SKM-1 (cell line): ENCODE measurements around the gene PDE6B.
"Not testable (repeated sequence)": the region's sequence is repeated elsewhere in the genome, so short reads cannot be mapped to it uniquely, and the experiment has no call there.

Experiments
- DNase-seq: peaks from one replicate; lab custom pipeline; 2025; ENCODE audit not compliant: unreplicated experiment; lab: John Stamatoyannopoulos, UW

The PDE6B gene

DNA sequence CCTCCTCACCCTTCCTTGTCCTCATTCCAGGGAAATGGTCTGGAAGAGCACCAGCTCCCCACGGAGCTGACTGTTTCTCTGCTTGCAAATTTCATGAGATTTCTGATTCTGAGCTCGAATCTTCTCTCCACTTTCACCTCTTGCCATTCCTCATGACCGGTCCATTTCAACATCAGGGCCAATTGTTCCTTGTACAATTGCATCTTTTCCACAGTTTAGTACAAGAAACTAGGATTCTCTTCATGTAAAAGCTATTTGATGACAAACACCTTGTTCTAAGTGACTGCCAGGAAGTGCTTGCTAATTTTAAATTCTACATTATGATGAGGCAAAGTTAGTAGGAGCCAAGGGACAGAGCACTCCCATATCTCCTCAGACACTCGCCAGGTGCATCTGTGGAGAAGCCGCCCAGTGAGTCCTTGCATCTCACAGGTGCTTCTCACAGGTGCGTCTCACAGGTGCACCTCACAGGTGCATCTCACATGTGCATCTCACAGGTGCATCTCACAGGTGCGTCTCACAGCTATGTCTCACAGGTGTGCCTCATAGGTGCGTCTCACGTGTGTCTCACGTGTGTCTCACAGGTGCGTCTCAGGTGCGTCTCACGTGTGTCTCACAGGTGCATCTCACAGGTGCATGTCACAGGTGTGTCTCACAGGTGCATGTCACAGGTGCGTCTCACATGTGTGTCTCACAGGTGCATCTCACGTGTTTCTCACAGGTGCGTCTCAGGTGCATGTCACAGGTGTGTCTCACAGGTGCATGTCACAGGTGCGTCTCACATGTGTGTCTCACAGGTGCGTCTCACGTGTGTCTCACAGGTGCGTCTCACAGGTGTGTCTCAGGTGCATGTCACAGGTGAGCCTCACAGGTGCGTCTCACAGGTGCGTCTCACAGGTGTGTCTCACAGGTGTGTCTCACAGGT is 3.0 kb upstream of the PDE6B start:
- no peak for DNase-seq

DNA sequence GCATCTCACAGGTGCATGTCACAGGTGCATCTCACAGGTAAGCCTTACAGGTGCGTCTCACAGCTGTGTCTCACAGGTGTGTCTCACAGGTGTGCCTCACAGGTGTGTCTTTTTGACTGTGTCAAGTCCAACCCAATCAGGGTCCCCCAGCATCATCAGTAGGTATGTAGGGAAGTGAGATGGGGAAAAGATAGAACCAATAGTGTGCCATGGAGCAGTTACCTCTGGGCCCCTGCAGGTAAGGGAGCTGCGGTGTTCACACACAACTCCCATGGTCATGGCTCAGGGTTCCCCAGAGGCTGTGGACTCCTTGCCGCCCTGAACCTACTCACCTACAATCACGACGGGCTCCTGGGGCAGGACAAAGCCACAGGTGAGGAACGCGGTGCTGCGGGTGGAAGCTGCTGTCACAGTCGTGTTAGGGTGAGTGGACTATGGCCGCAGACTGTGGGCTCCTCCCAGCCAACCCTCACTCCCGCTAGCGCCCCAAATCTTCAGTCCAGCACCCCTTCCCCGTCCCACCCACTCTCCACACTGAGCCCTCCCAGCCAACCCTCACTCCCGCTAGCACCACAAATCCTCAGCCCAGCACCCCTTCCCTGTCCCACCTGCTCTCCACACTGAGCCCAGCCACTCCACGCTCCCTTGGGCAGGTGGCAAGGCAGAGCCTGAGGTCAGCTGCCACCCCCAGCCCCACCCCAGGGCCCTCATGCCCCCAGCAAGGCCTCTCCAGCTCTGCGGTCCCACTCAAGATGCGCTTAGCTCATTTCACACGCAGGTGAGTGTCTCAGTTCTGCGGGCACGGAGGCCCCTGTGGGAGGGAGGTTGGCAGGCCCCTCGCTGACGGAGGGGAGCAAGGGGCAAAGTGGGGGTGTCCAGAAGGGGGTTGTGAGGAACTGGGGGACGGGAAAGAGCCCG is 2.1 kb upstream of the PDE6B start:
- no peak for DNase-seq

DNA sequence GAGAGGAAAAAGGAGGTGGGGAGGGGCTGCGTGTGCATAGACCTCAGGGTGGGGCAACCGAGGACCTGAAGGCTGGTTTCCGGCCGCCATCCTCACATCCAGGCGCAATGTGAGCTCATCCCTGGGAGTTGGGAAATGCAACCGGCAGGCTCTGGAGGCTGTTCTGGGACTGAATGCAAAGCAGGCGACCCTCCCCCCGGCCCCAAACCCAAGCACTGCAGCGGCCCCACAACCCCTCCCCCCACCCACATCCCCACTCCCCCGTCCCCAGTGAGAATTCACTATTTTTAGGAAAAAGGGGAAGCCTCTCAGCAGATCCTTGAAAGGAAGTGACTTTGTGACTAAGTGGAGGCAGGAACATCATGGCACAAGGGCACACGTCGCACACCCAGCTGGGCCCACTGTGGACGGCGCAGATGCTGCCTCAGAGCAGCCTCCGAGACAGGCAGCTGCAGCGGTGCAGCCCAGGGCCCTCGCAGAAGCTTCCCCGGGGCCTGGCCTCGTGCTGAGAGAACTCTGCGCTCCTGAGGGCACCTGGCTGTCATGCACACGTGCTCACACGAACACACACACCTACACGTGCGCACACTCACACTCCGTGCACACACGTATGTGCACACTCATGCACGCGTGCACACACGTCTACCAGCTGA is 1.3 kb upstream of the PDE6B start:
- no peak for DNase-seq

DNA sequence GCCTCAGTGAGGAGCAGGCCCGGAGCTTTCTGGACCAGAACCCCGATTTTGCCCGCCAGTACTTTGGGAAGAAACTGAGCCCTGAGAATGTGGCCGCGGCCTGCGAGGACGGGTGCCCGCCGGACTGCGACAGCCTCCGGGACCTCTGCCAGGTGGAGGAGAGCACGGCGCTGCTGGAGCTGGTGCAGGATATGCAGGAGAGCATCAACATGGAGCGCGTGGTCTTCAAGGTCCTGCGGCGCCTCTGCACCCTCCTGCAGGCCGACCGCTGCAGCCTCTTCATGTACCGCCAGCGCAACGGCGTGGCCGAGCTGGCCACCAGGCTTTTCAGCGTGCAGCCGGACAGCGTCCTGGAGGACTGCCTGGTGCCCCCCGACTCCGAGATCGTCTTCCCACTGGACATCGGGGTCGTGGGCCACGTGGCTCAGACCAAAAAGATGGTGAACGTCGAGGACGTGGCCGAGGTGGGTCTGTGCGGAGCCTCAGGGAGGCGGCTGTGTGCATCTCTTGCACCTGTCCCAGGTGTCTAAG is 323 bp downstream of the PDE6B start:
- no peak for DNase-seq

DNA sequence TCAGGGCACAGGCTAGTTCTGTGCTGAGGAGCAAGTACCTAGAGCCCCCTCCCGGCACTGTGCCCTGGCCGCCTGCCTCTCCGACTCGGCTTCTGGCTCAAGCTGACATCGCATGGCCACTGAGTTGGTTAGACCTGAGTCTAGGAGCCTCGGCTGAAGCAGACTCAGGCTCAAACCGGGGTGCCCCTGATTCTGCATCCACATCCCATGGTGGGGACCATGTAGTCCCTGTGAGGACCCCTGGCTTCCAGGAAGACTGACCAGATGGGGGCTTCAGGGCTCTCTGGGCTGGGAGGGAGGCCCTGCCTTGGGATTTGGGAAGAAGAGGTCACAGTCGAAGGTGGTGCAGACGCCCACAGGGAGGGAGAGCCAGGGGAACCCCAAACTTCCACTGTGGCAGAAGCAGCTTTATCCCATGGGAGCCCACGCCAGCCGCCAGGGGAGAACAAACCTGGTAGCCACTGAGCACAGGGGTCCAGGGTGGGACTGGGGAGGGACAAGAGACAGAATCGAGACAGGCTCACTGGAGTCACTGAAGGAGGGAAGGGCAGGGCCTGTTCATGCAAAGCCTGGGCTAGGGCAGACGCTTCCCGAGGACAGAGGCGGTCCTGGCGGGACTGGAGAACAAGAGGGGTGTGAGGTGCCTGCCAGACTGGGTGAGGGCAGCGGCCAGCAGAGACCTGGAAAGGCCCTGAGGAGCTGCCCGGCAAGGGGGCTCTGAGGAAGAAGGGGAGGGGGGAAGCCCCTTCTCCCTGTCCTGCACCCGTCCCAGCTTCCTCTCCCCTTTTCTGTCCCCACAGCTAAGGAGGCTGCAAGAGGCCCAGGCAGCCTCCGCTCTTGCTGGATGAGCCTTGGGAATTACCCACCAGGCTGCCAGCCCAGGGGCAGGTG is 1.1 kb downstream of the PDE6B start:
- DNase-seq: no peak

DNA sequence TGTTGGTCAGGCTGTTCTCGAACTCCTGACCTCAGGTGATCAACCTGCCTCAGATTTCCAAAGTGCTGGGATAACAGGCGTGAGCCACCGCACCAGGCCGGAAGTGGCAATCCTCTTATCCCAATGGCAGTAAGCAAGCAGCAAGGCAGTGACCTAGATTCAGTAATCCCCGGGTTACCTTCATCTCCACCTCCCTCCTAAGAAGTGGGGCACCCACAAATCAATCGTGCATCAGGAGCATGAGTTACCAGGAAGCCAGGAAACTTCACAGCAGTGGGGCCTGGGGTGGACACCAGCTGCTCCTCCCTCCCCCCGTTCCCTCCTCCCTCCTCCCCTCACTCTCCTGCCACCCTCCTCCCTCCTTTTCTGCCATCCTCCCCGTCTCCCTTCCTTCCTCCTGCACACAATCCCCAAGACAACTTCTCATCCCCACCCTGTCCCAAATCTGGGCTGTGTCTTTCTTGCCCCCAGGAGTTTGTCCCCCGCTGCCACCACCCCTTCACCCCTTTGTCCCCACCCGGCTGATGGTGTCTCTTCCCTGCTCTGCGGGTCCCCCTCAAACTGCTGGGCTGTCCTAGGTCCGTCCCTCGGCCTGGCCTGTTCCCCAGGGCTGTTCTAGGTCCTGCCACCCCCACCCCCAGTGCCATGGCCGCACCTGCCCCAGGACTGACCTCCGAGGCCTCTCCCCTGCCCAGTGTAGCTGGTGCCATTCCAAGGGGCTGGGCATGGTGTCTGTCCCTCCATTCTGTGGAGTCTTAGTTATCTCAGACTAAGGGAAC is 2.2 kb downstream of the PDE6B start:
- no peak for DNase-seq

DNA sequence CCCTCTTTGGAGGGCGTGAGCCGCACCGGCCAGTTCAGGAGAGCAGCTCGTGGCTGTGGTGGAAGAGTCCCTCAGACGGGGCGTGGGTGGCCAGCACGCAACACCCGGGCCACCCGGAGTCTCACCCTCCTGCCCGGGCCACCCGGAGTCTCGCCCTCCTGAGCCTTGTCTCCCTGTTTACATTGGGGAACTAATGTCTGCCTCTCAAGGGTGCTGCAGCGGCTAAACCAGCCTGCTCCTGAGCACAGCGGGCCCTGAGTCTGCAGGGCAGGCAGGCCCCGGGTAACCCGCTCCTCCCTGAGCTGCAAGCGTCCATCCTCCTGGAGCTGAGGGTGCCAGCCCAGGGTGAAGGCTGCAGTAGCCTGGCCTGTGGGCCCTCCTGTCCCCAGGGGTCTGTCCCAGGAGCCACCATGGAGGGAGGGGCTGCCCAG is 3.0 kb downstream of the PDE6B start:
- DNase-seq: no peak

DNA sequence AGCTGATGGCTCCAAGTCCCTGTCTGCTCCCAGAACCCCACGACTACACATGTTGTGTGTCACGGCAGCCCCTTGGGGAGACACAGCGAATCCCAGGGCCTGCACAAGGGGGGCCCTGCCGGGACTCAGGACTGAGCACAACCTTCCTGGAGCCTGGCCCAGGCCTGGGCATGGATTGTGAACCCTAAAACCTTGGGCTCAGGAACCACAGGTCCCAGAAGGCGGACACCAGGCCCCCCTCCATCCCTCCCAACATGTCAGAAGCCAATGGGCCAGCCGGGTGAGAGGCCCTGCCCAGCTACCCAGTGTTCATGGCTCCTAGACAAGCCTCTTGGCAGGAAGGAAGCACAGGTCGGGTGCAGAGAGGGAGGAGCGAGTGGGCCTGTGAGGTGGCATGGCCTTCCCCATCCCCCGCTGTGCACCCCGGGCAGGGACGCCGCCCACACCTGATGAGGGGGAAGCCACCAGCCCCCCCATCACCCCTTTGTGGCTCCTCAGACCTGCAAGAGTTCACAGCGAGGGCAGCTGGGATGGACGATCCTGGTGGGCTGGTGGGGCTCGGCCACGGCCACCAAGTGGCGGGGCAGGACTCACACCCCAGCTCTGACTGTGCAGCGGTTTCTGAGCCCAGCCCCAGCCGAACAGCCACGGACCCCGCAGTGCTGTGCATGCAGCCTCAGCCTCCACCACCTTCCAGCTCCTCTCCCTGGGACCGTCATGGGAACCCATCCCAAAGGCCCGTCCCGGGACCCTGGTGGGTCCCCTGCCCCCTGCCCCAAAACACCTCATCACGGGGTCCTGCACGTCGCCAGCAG is 3.7 kb downstream of the PDE6B start:
- no peak for DNase-seq

DNA sequence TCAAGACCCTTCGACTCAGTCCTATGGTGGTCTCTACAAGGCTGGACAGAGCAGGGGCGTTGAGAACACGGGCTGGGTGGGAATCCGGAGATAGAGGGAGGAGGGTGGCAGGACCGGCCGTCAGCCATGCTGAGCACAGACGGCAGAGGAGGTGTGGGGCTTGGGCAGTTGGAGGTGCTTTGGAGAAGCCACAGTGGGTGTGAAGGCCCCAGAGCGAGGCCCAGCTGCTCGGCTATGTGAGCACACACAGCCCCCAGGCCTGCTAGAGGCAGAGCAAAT is 4.2 kb downstream of the PDE6B start:
- DNase-seq: no peak

DNA sequence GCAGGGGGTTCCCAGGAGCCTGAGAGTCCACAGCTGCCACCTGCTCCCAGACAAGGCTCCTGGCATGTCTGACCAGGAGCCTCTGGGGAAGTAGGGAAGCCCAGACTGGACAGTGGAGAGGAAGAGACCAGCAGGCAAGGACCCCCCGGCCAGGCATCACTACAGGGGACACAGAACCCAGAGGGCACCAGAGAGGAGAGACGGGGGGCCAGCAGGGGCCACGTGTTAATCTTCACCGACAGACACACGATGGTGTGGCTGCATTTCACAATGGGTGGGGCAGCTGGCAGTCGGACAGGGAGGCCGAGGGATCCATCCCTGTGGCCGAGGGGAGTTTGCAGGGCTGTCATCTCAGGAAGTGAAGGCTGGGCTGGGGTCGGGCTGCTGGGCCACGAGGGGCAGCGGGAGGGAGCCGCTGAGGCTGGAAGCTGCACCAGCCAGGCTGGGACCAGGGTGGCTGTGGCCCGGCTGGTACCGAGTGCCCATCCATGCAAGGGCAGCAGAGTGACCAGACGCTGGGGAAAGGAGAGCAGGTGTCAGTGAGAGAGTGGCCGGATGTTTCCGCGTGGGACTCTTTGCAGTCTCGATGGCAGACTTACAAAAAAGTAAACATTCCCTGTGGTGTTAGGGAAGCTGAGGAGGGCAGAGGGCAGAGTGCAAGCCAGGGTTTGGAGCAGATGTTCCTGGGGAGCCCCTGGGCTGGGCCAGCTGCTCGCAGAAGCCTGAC is 4.7 kb downstream of the PDE6B start:
- DNase-seq: no peak

DNA sequence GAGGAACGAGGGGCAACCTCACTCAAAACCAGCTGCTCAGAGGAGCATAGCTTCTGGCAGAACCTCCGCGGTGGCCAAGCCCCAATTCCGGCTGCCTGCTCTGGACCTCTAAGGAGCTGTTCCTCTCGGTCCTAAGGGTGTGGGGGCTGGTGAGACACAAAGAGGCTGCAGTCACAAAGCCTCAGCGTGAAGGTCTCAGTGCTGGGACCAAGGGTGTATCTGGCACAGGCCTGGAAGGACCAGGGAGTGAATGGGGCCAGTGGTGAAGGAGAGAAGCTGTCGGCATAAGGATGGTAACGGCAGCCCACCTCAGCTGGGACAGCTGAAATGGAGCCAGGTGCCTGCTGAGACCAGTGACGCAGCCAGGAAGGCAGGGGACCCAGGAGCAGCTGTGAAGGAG is 5.3 kb downstream of the PDE6B start:
- DNase-seq: no peak

DNA sequence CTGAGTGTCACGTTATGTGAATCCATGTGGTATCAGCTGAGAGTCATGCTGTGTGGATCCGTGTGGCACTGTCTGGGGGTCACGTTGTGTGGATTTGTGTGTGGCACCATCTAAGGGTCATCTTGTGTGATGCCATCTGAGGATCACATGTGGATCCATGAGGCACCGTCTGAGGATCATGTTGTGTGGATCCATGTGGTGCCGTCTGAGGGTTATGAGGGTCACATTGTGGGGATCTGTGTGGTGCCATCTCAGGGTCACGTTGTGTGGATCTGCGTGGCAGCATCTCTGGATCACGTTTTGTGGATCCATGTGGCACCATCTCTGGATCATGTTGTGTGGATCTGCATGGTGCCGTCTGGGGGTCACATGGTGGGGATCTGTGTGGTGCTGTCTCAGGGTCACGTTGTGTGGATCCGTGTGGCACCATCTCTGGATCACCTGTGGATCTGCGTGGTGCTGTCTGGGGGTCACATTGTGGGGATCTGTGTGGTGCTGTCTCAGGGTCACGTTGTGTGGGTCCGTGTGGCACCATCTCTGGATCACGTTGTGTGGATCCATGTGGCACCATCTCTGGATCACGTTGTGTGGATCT is 6.9 kb downstream of the PDE6B start:
- no peak for DNase-seq

DNA sequence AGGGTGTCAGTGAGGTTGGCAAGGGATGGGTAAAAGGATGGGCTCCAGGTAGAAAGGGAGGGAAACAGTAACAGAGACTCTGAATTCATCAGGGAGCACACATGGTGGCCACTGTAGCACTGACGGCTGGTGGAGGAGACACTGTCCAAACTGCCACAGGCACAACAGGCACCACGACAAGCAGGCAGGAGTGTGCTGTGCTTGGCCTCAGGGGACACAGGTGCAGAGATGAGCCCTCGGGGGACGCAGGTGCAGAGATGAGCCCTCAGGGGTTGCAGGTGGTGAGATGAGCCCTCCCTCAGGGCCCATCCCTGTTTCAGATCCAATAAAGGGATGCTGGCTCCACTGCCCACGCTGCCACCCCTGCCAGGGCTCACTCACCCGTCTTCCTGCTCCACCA is 7.6 kb downstream of the PDE6B start:
- no peak for DNase-seq

DNA sequence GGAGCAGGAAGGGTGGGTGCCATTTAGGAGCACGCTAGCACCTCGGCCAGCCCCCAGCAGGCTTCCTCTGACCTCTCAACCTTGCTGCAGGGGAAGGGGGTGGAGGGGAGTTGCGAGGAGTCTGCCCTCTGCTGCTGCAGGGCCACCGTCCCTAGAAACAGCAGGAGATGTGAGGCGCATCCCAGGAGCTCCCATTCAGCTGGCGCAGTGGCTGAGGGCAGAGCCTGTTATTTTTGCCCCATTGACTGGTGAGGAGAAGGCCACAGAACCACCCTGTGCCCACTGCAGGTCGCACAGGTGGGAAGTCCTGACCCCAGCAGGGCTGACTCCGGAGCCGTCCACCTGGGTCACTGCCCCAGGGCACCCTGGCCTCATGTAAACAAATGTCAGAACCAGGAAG is 8.0 kb downstream of the PDE6B start:
- DNase-seq: no peak

DNA sequence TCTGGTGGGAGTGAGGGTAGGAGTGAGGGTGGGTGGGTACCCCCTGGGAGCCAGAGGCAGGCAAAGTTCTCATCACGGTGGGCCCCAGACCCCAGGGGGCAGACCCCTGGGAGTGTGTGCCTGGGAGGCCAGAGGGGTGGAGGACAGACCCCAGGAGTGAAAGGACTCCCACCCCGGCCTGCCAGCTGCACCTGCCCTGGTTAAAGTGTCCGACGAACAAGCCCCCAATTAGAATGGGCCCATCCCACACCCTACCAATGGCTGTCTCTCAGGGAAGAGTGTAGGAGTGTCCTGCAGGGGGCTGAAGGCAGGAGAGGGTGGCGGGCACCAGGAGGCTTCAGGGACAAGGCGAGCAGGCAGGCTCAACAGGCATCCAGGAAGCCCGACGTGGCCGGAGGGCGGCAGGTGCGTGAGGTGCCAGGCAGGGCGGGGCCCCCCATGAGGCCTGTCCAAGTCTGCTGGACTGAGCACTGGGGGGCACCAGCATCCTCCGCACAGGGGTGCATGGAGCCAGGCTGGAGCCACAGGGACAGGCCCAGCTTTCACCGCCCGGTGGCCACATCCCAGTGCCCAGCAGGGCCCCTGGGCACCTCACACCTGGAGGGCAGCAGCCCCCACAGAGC is 8.7 kb downstream of the PDE6B start:
- DNase-seq: no peak

DNA sequence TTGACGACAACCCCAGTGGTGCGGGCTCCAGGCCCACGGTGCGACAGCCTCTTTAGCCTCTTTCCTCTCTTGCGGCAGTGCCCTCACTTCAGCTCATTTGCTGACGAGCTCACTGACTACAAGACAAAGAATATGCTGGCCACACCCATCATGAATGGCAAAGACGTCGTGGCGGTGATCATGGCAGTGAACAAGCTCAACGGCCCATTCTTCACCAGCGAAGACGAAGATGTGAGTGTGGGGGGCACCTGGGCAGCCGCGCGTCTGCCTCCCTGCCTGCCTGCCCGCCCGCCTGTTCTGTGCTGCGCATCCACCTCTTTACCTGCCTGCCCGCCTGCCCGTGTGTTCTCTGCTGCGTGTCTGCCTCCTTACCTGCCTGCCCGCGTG is 9.2 kb downstream of the PDE6B start:
- DNase-seq: no peak

DNA sequence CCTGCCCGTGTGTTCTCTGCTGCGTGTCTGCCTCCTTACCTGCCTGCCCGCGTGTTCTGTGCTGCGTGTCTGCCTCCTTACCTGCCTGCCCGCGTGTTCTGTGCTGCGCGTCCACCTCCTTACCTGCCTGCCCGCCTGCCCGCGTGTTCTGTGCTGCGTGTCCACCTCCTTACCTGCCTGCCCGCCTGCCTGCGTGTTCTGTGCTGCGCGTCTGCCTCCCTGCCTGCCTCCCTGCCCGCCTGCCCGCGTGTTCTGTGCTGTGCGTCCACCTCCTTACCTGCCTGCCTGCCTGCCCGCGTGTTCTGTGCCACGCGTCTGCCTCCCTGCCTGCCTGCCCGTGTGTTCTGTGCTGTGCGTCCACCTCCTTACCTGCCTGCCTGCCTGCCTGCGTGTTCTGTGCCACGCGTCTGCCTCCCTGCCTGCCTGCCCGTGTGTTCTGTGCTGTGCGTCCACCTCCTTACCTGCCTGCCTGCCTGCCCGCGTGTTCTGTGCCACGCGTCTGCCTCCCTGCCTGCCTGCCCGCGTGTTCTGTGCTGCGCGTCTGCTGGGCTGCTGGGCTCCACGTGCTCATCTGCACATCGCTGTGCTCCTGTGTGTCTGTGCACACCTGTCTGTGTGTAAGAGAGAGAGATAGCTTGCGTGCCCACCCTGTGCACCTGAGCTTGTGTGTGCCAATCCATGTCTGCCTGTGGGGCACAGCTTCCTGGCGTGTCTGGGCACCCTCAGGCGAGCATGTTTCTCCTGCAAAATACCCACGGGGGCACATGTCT is 9.9 kb downstream of the PDE6B start:
- not testable (repeated sequence) for DNase-seq
